Neuronal stem cell (in vitro differentiated cells): ENCODE data around the gene GPR107.
A peak's percentile ranks its signal among the peaks of the same experiment; 100 is the strongest.

ENCODE experiments used
- DNase-seq: peaks from one replicate; pipeline ENCODE4 v3.0.0-alpha.2; 2013; ENCODE audit warnings: low spot score
- H2AFZ ChIP-seq: one replicate; pipeline ENCODE4 v1.6.1; 2013; ENCODE audit warnings: mild to moderate bottlenecking, low read length, inconsistent platforms
- H2AK5ac ChIP-seq: 2 replicates; pipeline ENCODE4 v1.6.1; 2013; ENCODE audit warnings: low read depth, mild to moderate bottlenecking, inconsistent platforms, low read length, moderate library complexity, mixed read lengths
- H2BK120ac ChIP-seq: 2 replicates; pipeline ENCODE4 v1.6.1; 2013; ENCODE audit warnings: low read depth, mild to moderate bottlenecking, inconsistent platforms, low read length, moderate library complexity, mixed read lengths
- H2BK12ac ChIP-seq: one replicate; pipeline ENCODE4 v1.6.1; 2013; ENCODE audit warnings: low read length, inconsistent platforms
- H2BK15ac ChIP-seq: 2 replicates; pipeline ENCODE4 v1.6.1; 2013; ENCODE audit warnings: mild to moderate bottlenecking, low read length, inconsistent platforms, mixed read lengths
- H2BK5ac ChIP-seq: one replicate; pipeline ENCODE4 v1.6.1; 2013; ENCODE audit warnings: inconsistent platforms, mild to moderate bottlenecking, low read length, moderate library complexity
- H3K14ac ChIP-seq: one replicate; pipeline ENCODE4 v1.6.1; 2013; ENCODE audit warnings: low read length, inconsistent platforms
- H3K18ac ChIP-seq: 2 replicates; pipeline ENCODE4 v1.6.1; 2013; ENCODE audit warnings: low read length, inconsistent platforms
- H3K23ac ChIP-seq: 2 replicates; pipeline ENCODE4 v1.6.1; 2013; ENCODE audit warnings: low read depth, mild to moderate bottlenecking, mixed read lengths, low read length, inconsistent platforms; ENCODE audit not compliant: poor library complexity
- H3K27ac ChIP-seq: replicated peaks from 3 replicates; pipeline ENCODE4 v1.5.1; 2013; ENCODE audit warnings: low read length, inconsistent platforms
- H3K27me3 ChIP-seq, 3 experiments: 2 replicates each; pipeline ENCODE4 v1.6.1; 2013; ENCODE audit warnings: low read length in 3 of 3, mild to moderate bottlenecking in 2 of 3, inconsistent platforms in 1 of 3, low read depth in 1 of 3, mixed read lengths in 1 of 3, moderate library complexity in 1 of 3; ENCODE audit not compliant: control insufficient read depth in 3 of 3, insufficient read depth in 3 of 3
- H3K36me3 ChIP-seq, 2 donors: replicated peaks in 1 of 2; 2 replicates each; pipeline ENCODE4 v1.6.1; 2013; ENCODE audit warnings: low read length in 2 of 2; ENCODE audit not compliant: control insufficient read depth in 2 of 2, insufficient read depth in 2 of 2
- H3K4ac ChIP-seq: 2 replicates; pipeline ENCODE4 v1.6.1; 2013; ENCODE audit warnings: inconsistent platforms, mild to moderate bottlenecking, low read length, moderate library complexity
- H3K4me1 ChIP-seq, 2 donors: 1 replicate in 1 of 2; 2 replicates in 1 of 2; pipeline ENCODE4 v1.6.1; 2013; ENCODE audit warnings: low read length in 2 of 2, low read depth in 1 of 2; ENCODE audit not compliant: control insufficient read depth in 2 of 2, insufficient read depth in 1 of 2
- H3K4me2 ChIP-seq: one replicate; pipeline ENCODE4 v1.6.1; 2013; ENCODE audit warnings: mild to moderate bottlenecking, low read length, inconsistent platforms; ENCODE audit not compliant: insufficient read depth, poor library complexity, severe bottlenecking
- H3K4me3 ChIP-seq, 2 donors: 2 replicates each; pipeline ENCODE4 v1.5.1; 2013; ENCODE audit warnings: low read length in 2 of 2, mild to moderate bottlenecking in 2 of 2, inconsistent platforms in 1 of 2, moderate library complexity in 1 of 2
- H3K79me1 ChIP-seq: one replicate; pipeline ENCODE4 v1.6.1; 2013; ENCODE audit warnings: low read depth, mild to moderate bottlenecking, inconsistent platforms, low read length, moderate library complexity
- H3K9ac ChIP-seq: one replicate; pipeline ENCODE4 v1.6.1; 2013; ENCODE audit warnings: mild to moderate bottlenecking, low read depth, low read length, inconsistent platforms; ENCODE audit not compliant: poor library complexity
- H3K9me3 ChIP-seq, 2 donors: replicated peaks in 1 of 2; 2 replicates each; pipeline versions ENCODE3 to v1.6.1; 2013; ENCODE audit warnings: low read length in 2 of 2, mild to moderate bottlenecking in 2 of 2, inconsistent platforms in 1 of 2, low read depth in 1 of 2, mixed read lengths in 1 of 2, moderate library complexity in 1 of 2; ENCODE audit not compliant: control insufficient read depth in 2 of 2, insufficient read depth in 1 of 2
- H4K8ac ChIP-seq: one replicate; pipeline ENCODE4 v1.6.1; 2013; ENCODE audit warnings: low read depth, mild to moderate bottlenecking, inconsistent platforms, low read length, moderate library complexity
- H4K91ac ChIP-seq: one replicate; pipeline ENCODE4 v1.6.1; 2013; ENCODE audit warnings: low read length, low read depth, mild to moderate bottlenecking, inconsistent platforms; ENCODE audit not compliant: poor library complexity
- WGBS, 2 donors: extraction: QIAGEN DNeasy Blood & Tissue Kit; methylation state at CpG; one replicate each; pipeline ENCODE4 v1.1.7; 2013; ENCODE audit warnings: missing lambda C conversion rate in 2 of 2, mixed read lengths in 1 of 2; ENCODE audit not compliant: insufficient read length in 2 of 2, insufficient replicate concordance in 1 of 2; ENCODE audit errors: extremely low coverage in 2 of 2; 5-methylcytosine and 5-hydroxymethylcytosine counted together

The GPR107 gene

DNA sequence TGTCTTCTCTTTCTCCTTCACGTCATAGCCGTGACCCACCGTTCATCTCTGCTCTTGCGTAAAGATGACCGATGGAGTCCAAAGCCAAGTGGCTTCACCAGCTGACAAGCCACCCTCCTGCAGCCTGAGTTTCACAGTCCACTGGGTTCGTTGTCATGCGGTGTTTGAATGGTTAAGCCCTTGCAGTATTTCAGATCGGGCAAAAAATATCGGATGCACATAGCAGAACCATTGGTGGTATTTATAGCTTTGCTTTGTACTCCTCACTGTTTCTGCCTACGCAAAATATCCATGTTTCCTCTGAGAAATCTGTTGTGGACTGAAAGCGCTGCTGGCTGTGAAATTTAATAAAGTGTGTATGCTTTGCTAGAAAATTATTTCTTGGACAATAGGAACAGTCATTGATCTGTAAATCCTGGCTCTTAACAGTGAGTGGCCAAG lies 84.0 kb downstream of the GPR107 start:
- Histone ChIP-seq H3K9me3 (no peaks in the 10 kb centered on the region), H3K9ac (no peak overlapping the region), H3K23ac (no peak overlapping the region), H2BK15ac (no peak overlapping the region), H2AFZ (no peak overlapping the region), H3K79me1 (no peaks in the 10 kb centered on the region), H3K27ac (peak overlapping the region; percentile 28), H3K4me3 (no peak overlapping the region), H3K18ac (peak overlapping the region; percentile 60), H3K4me2 (no peak overlapping the region), H4K8ac (no peak overlapping the region), H3K14ac (no peak overlapping the region), H2BK5ac (no peak overlapping the region), H2BK120ac (no peak overlapping the region), H2BK12ac (no peak overlapping the region), H4K91ac (no peak overlapping the region), H3K36me3 (peaks cover 1 to 24% of the 10 kb centered on the region in 2 donors), H3K4me1 (peaks cover 20 to 27% of the 10 kb centered on the region in 2 donors), H3K4ac (no peak overlapping the region), H2AK5ac (no peak overlapping the region), H3K27me3 (no peaks in the 10 kb centered on the region)
- DNase-seq = no peak
- no CpG with 5 or more reads among the region's 11 CpGs for WGBS, 2 donors

DNA sequence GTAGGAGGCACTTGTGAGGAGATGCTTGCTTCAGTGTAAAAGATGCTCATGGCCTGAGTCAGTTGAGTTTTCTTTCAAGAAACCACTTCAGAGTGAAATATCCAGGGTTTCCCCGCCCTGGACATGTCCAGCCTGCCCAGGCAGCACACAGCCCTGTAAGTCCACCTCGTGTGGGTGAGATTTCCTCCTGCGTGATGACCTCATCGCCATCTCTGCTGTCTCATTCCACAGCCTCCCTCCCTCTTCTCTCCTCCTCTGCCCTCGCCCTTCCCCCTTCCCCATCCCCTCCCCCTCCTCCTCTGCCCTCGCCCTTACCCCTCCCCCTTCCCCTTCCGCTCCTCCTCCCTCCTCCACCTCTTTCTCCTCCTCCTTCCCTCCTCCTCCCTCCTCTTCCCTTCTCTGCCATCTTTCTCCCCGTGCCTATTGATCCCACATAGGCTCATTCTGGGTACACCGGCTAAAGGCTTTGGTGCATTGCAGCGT lies 84.5 kb downstream of the GPR107 start:
- Histone ChIP-seq H3K9me3 (no peaks in the 10 kb centered on the region), H2AFZ (no peak overlapping the region), H3K14ac (no peak overlapping the region), H3K4me2 (no peak overlapping the region), H4K8ac (no peak overlapping the region), H3K4me3 (no peak overlapping the region), H2BK15ac (no peak overlapping the region), H3K27ac (peak overlapping the region; percentile 28), H3K27me3 (no peaks in the 10 kb centered on the region), H3K23ac (no peak overlapping the region), H2BK120ac (no peak overlapping the region), H2BK12ac (no peak overlapping the region), H4K91ac (no peak overlapping the region), H3K79me1 (no peaks in the 10 kb centered on the region), H2BK5ac (no peak overlapping the region), H3K36me3 (peaks cover 1 to 24% of the 10 kb centered on the region in 2 donors), H3K18ac (peak overlapping the region; percentile 29), H2AK5ac (no peak overlapping the region), H3K9ac (no peak overlapping the region), H3K4ac (no peak overlapping the region), H3K4me1 (peaks cover 25 to 29% of the 10 kb centered on the region in 2 donors)
- DNase-seq = peak; percentile 29
- no CpG with 5 or more reads among the region's 10 CpGs for WGBS, 2 donors

- Histone ChIP-seq H3K4me1 (peaks cover 28 to 34% of the 10 kb centered on the region in 2 donors), H3K27me3 (no peaks in the 10 kb centered on the region), H4K8ac (no peak overlapping the region), H3K79me1 (no peaks in the 10 kb centered on the region), H3K4ac (no peak overlapping the region), H3K36me3 (peaks cover 1 to 24% of the 10 kb centered on the region in 2 donors), H2BK15ac (no peak overlapping the region), H3K14ac (no peak overlapping the region), H2AK5ac (no peak overlapping the region), H3K4me2 (no peak overlapping the region), H4K91ac (no peak overlapping the region), H3K9me3 (no peaks in the 10 kb centered on the region), H3K27ac (peak overlapping the region; percentile 30), H2AFZ (no peak overlapping the region), H3K23ac (no peak overlapping the region), H2BK12ac (no peak overlapping the region), H2BK120ac (no peak overlapping the region), H3K4me3 (no peak overlapping the region), H2BK5ac (no peak overlapping the region), H3K9ac (no peak overlapping the region), H3K18ac (no peak overlapping the region)
- WGBS, 2 donors = no CpG with 5 or more reads among the region's 6 CpGs
- DNase-seq = no peak
Observed at GRCh38 chr9:130138791-130139190, 85.1 kb downstream of the GPR107 start.

- no peaks in the 10 kb centered on the region for H3K9me3 ChIP-seq
- H3K27me3 ChIP-seq = no peaks in the 10 kb centered on the region
- H2BK15ac ChIP-seq = no peak overlapping the region
- no peak for DNase-seq
- no peak overlapping the region for H3K27ac ChIP-seq
- peaks cover 1 to 24% of the 10 kb centered on the region in 2 donors for H3K36me3 ChIP-seq
- no CpG with 5 or more reads among the region's 10 CpGs for WGBS, 2 donors
- no peak overlapping the region for H3K4me2 ChIP-seq
- H2BK12ac ChIP-seq = no peak overlapping the region
- no peak overlapping the region for H3K4ac ChIP-seq
- H4K8ac ChIP-seq = no peak overlapping the region
- H2BK5ac ChIP-seq = no peak overlapping the region
- no peaks in the 10 kb centered on the region for H3K79me1 ChIP-seq
- no peak overlapping the region for H4K91ac ChIP-seq
- no peak overlapping the region for H3K14ac ChIP-seq
- H2AFZ ChIP-seq = no peak overlapping the region
- peak overlapping the region; percentile 49 for H2AK5ac ChIP-seq
- H3K23ac ChIP-seq = peak overlapping the region; percentile 10
- peaks cover 30 to 37% of the 10 kb centered on the region in 2 donors for H3K4me1 ChIP-seq
- no peak overlapping the region for H3K4me3 ChIP-seq
- no peak overlapping the region for H2BK120ac ChIP-seq
- H3K18ac ChIP-seq = peak overlapping the region; percentile 25
- no peak overlapping the region for H3K9ac ChIP-seq
Observed at GRCh38 chr9:130139251-130139650, 85.5 kb downstream of the GPR107 start.
